HL-60 (cell line): ENCODE data around the gene CAMTA1.

ENCODE experiments used
- DNase-seq, 2 experiments: peaks; one replicate each; pipeline ENCODE4 v3.0.0-alpha.2; 2010 to 2020; ENCODE audit warnings: low read depth in 1 of 2, low spot score in 1 of 2
- H3K27ac ChIP-seq: fragments of 250-450 bp; sonication (Bioruptor Pico); replicated peaks from 2 replicates; pipeline ENCODE4 v1.5.1; 2020; ENCODE audit warnings: mild to moderate bottlenecking, moderate library complexity
- H3K27me3 ChIP-seq: fragments of 250-450 bp; sonication (Bioruptor Pico); 2 replicates; pipeline ENCODE4 v1.5.1; 2021; ENCODE audit warnings: mild to moderate bottlenecking, moderate library complexity; ENCODE audit not compliant: insufficient read depth, poor library complexity, severe bottlenecking
- H3K4me3 ChIP-seq: replicated peaks from 2 replicates; pipeline ENCODE4 v1.5.1; 2011; ENCODE audit warnings: mild to moderate bottlenecking, control low read depth, low read length; ENCODE audit not compliant: insufficient read depth
- GABPA ChIP-seq: IDR thresholded peaks from 2 replicates; pipeline ENCODE4 v1.6.1; 2012; ENCODE audit warnings: low read depth
- POLR2AphosphoS5 ChIP-seq: IDR thresholded peaks from 2 replicates; pipeline ENCODE4 v1.6.1; 2012; ENCODE audit warnings: low read depth
- SPI1 ChIP-seq: IDR thresholded peaks from 2 replicates; pipeline ENCODE4 v1.6.1; 2012; ENCODE audit warnings: low read depth, mild to moderate bottlenecking, borderline replicate concordance
- TF ChIP-seq, protein P1 (sequence below): IDR thresholded peaks from 2 replicates; pipeline ENCODE4 v1.6.1; 2012; ENCODE audit warnings: low read depth; ENCODE audit not compliant: insufficient replicate concordance
- TF ChIP-seq, protein P2 (sequence below): IDR thresholded peaks from one replicate; pipeline ENCODE4 v1.5.1; 2011; ENCODE audit warnings: low read length, control low read depth, inconsistent platforms; ENCODE audit not compliant: insufficient read depth

CAMTA1 gene

DNA sequence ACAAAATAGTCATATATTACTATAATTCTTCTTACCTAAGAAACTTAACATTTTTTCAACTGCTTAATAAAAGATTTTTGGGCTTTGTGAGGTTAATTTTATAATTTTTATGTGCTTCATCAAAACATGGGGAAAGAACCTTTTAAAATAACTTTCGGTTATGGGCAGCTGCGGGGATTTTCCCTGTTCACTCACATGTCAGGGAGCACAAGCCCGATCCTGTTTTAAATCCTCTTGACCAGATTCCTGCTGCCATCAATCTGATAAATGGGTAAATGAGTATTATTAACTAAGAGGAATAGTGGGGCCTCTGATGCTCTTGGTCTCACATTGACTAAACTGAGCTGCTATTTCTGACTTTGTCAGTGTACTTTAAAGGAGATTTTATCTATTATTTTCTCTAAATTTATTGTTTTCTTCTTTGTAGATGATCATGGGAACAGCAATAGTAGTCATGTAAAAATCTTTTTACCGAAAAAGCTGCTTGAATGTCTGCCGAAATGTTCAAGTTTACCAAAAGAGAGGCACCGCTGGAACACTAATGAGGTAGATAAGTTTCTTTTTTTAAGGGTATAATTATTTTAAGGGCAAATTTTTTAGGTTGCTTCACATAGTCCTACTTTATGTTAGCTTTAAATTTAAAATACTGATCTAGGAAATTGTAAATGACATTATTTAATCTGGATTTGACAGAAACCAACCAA is 39.6 kb downstream of the CAMTA1 start:
- no peak overlapping the region for H3K4me3 ChIP-seq
- no peak overlapping the region for H3K27ac ChIP-seq

DNA sequence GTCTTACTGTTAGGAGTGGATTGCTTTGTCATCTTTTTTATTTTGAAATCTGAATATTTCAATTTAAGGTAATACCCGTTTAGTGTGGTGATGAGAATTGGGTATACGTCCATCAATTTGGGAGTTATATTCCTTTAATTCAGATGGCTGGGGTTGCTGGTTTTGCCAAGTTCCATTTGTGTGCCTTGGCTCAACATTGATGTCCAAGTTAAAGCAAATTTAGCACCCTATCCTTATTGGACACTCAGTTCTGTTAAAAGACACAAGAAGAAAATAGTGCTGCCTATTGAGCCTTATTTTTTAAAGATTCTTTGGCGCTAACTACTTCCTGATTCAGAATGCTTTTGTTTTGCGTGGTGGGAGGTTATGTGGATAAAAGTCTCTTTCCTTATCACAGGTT is 40.6 kb downstream of the CAMTA1 start:
- no peak for DNase-seq
- TF ChIP-seq, protein P1, sequence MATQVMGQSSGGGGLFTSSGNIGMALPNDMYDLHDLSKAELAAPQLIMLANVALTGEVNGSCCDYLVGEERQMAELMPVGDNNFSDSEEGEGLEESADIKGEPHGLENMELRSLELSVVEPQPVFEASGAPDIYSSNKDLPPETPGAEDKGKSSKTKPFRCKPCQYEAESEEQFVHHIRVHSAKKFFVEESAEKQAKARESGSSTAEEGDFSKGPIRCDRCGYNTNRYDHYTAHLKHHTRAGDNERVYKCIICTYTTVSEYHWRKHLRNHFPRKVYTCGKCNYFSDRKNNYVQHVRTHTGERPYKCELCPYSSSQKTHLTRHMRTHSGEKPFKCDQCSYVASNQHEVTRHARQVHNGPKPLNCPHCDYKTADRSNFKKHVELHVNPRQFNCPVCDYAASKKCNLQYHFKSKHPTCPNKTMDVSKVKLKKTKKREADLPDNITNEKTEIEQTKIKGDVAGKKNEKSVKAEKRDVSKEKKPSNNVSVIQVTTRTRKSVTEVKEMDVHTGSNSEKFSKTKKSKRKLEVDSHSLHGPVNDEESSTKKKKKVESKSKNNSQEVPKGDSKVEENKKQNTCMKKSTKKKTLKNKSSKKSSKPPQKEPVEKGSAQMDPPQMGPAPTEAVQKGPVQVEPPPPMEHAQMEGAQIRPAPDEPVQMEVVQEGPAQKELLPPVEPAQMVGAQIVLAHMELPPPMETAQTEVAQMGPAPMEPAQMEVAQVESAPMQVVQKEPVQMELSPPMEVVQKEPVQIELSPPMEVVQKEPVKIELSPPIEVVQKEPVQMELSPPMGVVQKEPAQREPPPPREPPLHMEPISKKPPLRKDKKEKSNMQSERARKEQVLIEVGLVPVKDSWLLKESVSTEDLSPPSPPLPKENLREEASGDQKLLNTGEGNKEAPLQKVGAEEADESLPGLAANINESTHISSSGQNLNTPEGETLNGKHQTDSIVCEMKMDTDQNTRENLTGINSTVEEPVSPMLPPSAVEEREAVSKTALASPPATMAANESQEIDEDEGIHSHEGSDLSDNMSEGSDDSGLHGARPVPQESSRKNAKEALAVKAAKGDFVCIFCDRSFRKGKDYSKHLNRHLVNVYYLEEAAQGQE = no peak
- TF ChIP-seq POLR2AphosphoS5 = no peak
- no peak for TF ChIP-seq GABPA
- TF ChIP-seq, protein P2, sequence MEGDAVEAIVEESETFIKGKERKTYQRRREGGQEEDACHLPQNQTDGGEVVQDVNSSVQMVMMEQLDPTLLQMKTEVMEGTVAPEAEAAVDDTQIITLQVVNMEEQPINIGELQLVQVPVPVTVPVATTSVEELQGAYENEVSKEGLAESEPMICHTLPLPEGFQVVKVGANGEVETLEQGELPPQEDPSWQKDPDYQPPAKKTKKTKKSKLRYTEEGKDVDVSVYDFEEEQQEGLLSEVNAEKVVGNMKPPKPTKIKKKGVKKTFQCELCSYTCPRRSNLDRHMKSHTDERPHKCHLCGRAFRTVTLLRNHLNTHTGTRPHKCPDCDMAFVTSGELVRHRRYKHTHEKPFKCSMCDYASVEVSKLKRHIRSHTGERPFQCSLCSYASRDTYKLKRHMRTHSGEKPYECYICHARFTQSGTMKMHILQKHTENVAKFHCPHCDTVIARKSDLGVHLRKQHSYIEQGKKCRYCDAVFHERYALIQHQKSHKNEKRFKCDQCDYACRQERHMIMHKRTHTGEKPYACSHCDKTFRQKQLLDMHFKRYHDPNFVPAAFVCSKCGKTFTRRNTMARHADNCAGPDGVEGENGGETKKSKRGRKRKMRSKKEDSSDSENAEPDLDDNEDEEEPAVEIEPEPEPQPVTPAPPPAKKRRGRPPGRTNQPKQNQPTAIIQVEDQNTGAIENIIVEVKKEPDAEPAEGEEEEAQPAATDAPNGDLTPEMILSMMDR = no peak
- no peak for TF ChIP-seq SPI1
- H3K4me3 ChIP-seq = no peak overlapping the region
- H3K27ac ChIP-seq = no peak overlapping the region
- no peaks in the 10 kb centered on the region for H3K27me3 ChIP-seq

More for the DNA sequence above, 39.6 kb downstream of the CAMTA1 start:
- H3K27me3 ChIP-seq = no peaks in the 10 kb centered on the region
- TF ChIP-seq POLR2AphosphoS5 (no peak), SPI1 (no peak), GABPA (no peak)
- TF ChIP-seq, protein P1 = no peak
- TF ChIP-seq, protein P2 = no peak
- no peak for DNase-seq

DNA sequence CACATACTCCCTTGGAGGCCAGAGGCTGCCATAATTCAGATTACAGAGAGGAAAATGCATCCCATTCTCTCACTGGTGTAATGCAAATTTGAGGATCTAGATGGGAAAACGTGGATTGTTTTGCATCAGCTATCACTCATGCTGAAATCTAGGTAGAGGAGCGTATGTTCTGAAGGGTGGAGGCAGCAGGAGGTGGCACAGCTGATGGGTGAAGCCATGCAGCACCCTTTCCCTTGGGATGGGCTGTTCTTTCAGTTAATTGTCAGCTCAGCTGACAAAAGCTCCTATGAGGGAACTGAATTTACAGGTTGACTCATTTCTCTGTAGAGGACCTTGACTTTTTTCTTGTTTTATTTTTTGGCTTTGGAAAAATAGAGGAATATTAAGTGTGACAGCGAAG is 41.8 kb downstream of the CAMTA1 start:
- Histone ChIP-seq H3K27me3 (no peaks in the 10 kb centered on the region), H3K4me3 (no peak overlapping the region), H3K27ac (no peak overlapping the region)
- TF ChIP-seq POLR2AphosphoS5 (no peak), SPI1 (no peak), GABPA (no peak)
- TF ChIP-seq, protein P1 = no peak
- TF ChIP-seq, protein P2 = no peak
- DNase-seq = no peak
